ENCODE results near the gene TRAF4.
"Not testable (repeated sequence)": the region's sequence is repeated elsewhere in the genome, so short reads cannot be mapped to it uniquely, and the experiment has no call there.

Gene TRAF4

DNA sequence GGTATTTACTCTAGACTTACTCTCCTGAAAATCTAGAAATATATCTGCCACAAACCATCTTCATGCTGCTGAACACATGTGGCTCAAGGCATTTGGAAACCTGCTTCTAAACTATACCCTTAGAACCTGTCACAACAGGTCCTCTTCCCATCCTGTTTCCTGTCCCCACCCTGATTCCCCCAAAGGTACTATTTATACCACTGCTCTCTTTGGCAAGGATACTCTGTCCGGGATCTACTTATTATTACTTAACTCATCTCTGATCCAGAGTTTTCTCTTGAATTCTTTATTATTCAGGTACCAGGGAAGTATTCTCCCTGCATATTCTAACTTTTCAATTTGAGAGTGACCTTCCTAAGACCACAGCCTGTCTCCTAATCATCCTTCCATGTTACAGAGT is 33.4 kb downstream of the TRAF4 start:
- no peak for DNase-seq

GRCh38 chr17:28779601-28780000 is 35.8 kb downstream of the TRAF4 start:
- DNase-seq, result not testable (repeated sequence)

DNA sequence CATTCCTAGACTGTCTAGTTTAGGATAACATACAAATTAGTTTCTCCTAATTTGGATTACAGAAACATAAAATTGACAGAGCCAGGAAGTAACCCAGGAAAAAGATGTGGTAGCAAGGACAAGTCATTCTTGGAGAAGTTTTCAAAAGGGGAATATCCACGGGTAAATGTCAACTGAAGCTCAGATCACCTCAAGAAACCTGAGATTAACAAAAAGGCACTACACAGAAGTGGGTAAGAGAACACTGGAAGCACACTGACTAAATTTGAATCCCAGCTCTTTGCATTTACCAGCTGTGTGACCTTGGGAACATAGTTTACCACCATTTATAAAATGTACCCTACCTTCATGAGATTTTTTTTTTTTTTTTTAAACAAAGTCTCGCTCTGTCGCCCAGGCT is 39.4 kb downstream of the TRAF4 start:
- no peak for DNase-seq

- no peak for DNase-seq
Measured at GRCh38 chr17:28788100-28788499, 44.3 kb downstream of the TRAF4 start.

DNA sequence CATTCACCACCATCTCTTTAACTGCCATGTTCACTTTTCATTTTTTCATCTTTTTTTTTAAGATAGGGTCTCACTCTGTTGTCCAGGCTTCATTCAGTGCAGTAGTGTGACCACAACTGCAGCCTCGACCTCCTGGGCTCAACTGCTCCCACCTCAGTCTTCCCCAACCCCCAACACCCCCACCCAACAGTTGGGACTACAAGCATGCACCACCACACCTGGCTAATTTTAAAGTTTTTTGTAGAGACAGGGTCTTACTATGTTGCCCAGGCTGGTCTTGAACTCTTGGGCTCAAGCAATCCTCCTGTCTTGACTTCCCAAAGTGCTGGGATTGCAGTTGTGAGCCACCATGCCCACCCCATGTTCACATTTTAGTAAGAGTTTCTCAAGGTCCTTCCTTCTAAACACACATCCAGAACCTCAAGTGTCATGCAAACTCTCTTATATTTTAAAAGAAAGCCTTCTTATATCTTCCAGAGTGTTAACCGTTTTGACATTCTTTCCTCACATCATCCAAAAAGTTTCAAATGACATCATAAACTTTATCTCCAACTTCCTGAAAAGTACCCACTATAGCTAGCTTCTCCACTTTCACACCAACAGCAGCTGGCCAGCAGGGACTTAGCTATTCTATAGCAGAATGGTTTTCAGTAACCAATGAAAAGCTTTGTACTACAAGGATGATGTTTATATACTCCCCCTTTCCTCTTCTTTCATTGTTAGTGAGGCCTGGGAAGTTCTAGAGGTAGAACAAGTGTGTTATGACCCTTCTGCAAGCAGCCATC is 49.3 kb downstream of the TRAF4 start:
- no peak for DNase-seq

DNA sequence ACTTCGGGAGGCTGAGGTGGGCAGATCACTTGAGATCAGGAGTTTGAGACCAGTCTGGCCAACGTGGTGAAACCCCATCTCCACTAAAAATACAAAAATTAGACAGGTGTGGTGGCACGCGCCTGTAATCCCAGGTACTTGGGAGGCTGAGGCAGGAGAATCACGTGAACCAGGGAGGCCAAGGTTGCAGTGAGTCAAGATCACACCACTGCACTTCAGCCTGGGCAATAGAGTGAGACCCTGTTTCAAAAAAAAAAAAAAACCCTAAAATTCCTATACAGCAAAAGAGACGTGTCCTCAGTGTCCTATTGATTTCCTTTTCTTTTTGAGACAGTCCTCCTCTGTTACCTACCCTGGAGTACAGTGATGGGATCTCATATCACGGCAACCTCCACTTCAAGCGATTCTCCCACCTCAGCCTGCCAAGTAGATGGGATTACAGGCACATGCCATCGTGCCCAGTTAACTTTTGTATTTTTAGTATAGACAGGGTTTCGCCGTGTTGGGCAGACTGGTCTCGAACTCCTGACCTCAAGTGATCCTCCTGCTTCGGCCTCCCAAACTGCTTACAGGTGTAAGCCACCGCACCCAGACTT is 51.1 kb downstream of the TRAF4 start:
- DNase-seq, result not testable (repeated sequence)

DNA sequence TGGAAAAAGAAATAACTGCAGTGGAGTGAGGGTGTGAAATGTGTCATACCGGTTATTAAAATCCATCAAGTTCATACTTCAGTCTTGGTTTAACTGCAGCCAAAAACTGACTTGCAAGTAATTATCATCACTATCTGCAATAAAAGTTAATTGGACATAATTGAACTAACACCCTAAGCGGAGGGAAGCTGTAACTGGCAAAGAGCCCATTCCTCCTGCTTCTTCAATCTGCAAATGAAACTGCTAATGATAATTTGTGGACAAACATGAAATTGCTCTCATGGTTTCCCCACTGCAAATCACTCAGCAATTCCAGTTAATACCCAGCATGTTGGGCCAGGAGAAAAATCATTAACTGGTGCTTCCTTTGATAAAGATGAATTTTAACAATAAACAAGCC is 52.3 kb downstream of the TRAF4 start:
- DNase-seq, result no peak

Measured in anterior cingulate cortex (tissue), 58 donors.